NCI-H2227 (cell line): ENCODE results near the gene CHST5.
"Not testable (repeated sequence)": the region's sequence is repeated elsewhere in the genome, so short reads cannot be mapped to it uniquely, and the experiment has no call there.

ENCODE experiments used
- DNase-seq: peaks from one replicate; lab custom pipeline; 2025; ENCODE audit not compliant: unreplicated experiment; lab: John Stamatoyannopoulos, UW

CHST5 gene

DNA sequence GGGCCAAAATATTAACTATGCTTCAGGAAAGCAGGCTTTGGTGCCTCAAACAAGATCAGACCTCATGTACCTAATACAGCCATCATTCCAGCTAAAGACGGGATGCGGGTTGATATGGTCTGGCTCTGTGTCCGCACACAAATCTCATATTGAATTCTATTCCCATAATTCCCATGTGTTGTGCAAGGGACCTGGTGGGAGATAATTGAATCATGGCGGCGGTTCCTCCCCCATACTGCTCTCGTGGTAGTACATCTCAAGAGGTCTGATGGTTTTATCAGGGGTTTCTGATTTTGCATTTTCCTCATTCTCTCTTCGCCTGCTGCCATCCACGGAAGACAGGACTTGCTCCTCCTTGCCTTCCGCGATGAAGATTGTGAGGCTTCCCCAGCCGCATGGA lies 21.6 kb downstream of the CHST5 start:
- DNase-seq: no peak

GRCh38 chr16:75506574-75506973 lies 29.3 kb downstream of the CHST5 start:
- DNase-seq: no peak

GRCh38 chr16:75506107-75506506 lies 29.8 kb downstream of the CHST5 start:
- DNase-seq: no peak

DNA sequence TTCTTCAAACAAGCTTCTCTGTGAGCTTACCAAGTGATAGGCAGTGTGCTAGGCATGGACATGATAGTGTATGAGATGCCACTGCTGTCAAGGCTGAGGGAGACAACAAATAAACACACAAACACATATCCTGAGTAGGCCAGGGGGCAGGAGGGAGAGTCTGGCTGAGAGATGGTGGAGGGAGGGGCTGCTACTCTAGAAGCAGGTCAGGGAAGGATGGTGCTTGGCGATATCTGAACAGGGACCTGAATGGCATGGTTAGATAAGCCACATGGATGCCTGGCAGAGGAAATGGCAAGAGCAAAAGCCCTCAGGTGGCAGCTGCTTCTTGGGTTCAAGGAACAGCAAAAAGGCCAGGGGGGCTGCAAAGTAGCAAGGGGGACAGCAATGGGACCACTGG lies 32.1 kb downstream of the CHST5 start:
- DNase-seq: no peak

DNA sequence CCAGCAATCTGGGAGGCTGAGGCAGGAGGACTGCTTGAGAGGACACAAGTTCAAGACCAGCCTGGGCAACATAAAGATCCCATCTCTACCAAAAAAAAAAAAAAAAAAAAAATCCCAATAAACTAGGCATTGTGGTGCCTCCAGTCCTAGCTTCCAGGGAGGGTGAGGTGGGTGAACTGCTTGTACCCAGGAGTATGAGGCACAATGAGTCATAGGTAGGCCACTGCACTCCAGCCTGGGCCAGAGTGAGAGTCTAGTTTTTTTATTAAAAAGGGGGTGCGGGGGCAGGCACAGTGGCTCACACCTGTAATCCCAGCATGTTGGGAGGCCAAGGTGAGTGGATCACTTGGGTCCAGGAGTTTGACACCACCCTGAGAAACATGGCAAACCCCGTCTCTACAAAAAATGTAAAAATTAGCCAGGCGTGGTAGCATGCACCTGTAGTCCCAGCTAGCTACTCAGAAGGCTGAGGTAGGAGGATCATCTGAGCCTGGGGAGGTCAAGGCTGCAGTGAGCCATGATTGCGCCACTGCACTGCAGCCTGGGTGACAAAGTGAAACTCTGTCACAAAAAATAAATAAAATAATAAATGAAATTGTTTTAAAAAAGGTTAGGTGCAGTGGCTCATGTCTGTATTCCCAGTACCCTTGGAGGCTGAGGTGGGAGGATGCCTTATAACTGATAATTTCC lies 32.8 kb downstream of the CHST5 start:
- no peak for DNase-seq

DNA sequence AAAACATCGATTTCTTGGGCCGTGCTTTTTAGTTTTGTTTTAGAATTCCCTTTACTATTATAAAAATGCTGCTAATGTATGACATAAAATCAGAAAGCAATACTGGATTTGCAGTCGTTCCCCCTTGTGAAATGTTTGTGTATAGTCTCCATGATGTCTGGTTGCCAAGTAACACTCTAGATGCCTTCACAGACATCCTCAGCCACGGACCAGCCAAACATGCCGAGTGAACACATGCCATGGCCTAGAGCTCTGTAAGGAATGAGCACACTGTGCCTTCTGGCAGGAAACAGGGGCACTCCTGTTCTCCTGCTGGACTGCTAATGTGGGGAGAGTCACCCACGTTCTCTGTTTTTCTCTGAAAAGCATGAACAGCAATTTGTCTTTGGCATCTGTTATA lies 34.1 kb downstream of the CHST5 start:
- DNase-seq: not testable (repeated sequence)

DNA sequence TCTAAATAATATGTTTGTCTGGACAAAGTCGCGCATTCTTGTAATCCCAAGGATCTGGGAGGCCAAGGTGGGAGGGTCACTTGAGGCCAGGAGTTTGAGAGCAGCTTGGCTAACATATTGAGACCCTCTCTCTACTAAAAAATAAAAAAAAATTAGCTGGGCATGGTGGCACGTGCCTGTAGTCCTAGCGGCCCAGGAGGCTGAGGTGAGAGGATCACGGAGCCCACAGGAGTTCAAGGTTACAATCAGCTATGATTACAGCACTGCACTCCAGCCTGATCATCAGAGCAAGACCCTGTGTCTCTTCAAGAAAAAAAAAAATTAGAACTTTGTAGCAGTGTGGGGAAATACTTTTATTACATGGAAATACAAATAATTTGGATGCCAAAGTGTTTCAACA lies 34.5 kb downstream of the CHST5 start:
- no peak for DNase-seq

GRCh38 chr16:75498605-75499322 lies 37.1 kb downstream of the CHST5 start:
- DNase-seq: peak; percentile 9

- no peak for DNase-seq
Observed at GRCh38 chr16:75497558-75497957, 38.4 kb downstream of the CHST5 start.

DNA sequence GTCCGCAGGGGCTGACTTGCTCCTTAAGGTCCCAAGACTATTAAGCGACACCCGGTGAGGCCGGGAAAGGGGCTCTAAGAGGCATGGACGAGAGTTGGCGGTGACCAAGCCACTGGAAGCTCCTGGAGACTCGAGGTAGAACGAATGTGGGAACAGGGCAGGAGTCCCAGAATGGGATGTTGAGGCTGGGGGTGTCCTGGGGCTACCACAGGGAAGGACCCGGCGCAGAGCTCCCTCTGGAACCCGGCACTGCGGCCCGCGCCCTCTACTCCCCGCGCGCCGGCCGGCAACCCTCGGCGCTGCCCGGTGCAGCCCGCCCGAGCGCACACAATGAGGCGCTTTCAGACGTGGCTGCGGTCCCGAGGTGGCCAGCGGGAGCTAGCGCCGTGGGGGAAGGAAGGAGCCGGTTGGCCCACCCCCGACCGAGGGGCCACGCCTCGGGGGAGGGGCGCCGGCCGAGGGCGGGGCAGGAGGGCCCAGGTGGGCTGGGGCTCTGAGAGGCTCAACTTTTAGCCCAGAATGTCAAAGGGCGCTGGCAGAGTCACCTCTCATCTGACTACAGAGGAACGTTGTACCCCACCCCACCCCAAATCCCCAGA lies 40.7 kb downstream of the CHST5 start, which contains the start of gene CHST6:
CHST6 (minus strand) TSS at position 366 of the 599 bp plus-strand sequence. CDS start 15,613 bp downstream, outside the sequence.
- peak; percentile 71 for DNase-seq

DNA sequence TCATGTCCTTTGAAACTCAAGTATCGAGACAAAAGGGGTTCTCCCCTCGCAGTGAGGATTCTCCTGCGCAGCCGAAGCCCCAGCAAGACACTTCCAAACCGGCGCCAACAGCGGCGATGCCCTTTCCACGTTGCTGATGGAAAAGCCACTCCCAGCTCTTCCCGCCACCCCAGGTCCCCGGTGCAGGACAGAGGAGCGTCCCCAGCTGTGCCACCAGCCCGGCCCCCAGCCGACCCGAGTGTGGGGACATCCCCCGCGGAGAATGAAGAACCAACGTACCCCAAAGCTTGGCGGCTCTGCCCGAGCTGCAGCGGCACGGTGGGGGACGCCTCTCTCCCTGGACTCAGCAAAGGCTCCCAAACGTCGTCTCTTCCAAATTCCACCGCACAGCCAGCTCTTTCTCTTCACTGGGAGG lies 41.2 kb downstream of the CHST5 start:
- DNase-seq: peak; percentile 24

- DNase-seq: no peak
Observed at GRCh38 chr16:75494184-75494583, 41.7 kb downstream of the CHST5 start.

DNA sequence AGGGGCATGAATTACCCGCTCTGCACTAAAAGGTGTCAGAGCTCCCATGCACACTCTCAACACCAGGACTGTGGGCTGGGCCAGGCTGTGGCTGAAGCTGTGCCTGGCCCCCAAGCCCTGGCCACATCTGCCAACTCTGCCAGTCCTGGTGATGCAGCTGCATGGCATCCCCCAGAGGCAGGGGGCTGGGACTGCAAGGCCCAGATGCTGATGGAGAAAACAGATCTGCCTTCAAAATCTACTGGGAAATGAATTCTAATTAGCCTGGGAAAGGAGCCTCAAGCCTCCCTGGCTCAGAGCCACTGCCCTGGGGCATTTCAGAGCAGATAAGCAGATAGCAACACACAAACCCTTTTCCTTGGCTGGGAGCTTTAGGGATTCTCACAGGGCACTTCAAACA lies 44.0 kb downstream of the CHST5 start:
- peak; percentile 10 for DNase-seq

- no peak for DNase-seq
Observed at GRCh38 chr16:75488322-75488721, 47.6 kb downstream of the CHST5 start.

DNA sequence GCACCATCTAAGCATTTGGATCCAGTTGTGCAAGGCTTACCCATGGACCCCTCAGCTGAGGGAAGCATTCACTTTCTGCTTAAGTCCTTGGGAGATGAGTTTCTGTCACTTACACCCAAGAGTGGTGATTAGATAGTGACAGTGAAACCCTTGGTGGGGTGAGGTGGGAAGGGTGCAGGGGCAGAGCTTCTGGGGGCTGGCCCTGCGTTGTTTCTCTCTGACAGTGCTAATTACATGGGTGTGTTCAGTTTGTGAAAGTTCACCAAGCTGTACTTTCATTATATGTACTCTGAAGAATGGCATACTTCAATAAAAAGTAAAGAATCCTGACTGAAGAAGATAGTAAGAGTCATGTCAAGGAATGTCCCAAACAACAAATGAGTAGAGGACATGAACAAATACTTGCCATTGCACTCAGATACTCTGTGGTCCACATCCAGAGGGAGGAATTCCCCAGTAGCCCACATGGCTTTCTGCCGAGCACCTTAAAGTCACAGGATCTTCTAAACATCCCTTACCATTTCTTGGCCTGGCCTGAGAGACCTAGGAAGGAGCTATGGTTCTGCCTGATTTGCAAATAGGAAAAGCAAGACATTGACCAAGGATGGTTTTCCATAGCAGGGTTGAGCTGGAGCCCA lies 49.1 kb downstream of the CHST5 start:
- DNase-seq: no peak

- no peak for DNase-seq
Observed at GRCh38 chr16:75486014-75486675, 49.8 kb downstream of the CHST5 start.

DNA sequence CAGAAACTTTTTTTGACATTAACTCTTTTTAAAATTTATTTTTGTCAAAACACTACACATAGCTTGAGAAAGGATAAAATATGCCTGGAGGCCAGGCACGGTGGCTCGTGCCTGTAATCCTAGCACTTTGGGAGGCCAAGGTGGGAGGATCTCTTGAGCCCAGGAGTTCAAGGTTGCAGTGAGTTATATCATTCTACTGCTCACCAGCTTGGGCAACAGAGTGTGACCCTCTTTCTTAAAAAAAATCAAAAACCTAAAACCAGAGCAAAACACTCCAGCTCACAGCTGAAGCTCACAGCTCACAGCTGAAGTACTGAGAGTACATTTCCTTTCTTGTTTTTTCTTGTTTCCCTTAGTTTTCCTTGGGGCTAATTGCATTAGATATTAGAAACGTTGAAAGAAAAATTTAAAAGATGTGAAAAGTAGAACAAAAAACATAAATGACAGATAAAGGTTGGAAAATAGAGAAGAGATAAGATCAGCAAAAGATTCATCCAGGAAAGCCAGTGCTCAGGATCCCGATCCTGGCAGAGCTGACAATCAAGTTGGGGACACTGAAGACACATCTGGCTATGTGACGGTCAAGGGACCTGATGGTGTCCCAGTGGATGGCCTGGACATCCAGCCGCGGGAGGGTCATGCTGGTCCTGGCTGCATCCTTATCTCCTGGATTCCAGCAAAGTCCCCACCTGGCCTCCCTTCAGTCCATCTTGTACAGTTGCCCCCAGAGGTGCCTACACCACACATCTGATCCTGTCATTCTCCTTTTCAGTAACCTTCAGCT lies 50.5 kb downstream of the CHST5 start:
- DNase-seq: no peak

DNA sequence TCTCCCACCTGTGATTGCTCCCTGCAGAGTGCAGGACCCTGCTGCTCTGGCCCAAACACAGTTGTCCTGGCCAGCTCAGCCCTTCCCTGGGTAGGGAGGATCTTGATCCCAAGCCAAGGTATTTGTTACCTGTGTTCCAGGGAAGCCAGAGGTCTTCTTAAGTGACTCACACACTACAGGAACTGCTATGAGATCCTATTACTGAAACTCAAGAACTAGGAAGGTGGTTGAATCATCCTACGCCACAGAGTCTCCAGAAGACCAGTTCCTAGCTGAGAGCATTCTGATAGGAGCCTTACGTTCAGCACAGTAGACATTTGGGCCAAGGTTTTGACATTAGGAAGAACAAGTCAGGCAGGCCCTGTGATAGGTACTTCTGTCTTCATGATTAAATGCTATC lies 52.7 kb downstream of the CHST5 start:
- no peak for DNase-seq

DNA sequence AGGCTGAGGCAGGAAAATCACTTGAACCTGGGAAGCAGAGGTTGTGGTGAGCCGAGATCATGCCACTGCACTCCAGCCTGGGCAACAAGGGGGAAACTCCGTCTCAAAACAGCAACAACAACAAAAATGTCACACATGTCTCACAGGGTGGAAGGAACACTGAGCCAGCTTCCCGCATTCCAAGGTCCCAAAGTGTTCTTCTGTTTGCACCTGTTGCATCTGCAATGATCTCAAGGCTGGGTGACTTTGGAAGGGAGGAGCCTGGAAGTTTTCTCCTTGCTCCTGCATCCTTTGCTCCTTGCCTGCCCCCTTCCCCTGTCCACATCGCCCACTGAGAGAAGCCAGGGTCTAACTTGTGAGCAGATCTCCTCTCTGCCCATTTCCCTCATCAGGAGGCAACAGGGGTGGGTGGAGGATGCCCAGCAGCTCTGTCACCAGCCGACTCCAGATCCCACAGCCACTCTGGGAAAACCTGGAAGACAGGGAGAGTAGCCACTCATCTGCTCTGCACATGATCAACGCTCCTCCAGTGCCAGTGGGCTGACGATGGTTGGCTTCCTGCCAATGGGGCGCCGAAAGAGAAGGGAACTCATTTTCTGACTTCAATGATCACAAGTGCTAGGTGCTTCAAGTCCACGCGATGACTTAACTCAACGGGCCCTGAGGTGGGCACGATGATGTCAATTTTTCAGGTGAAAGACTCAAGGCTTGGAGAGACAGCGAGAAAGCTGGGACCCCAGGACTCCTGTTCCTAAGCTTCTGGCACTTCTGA lies 53.3 kb downstream of the CHST5 start:
- no peak for DNase-seq

GRCh38 chr16:75481475-75481874 lies 54.4 kb downstream of the CHST5 start:
- DNase-seq: no peak
